Measurements from ENCODE around the gene GAS7. TPM values are rescaled to one million over a fixed set of nuclear protein-coding genes. Genes with fewer than 3 reads are reported as not detected.
A peak's percentile ranks its signal among the peaks of the same experiment; 100 is the strongest.

The GAS7 gene
- total and polyA plus RNA-seq, 10 of the 15 experiments (the other 5 are each of a cell fraction or from before 2014, with no cell fraction given), result 2.3 to 53.4 (median 24.0) TPM

DNA sequence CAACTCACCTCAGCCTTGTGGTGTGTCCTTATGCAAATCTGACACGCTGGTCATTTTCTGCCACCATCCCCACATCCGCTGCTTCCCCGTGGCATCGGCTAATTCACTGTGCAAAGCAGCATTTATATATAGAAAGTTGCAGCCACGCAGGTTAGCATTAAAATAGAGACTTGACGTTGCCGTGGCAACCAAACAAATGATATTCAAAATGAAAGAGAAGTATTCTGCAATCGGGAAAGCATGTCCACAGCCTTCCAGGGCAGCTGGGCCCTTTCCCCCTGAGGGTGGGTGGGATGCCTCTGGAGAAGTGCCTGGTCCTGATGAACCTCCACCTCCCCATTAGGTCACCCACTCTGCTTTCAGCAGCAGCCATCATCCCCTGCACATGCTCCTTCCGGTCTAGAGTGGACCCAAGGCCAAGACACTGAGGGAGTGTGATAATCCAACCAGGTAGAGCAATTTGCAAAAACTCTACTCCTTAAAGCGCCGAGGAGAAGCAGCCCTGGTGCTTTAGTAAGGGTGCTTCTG is 138.7 kb downstream of the GAS7 start:
- H3K4me1 ChIP-seq (ENCODE audit: control insufficient read depth, insufficient read depth, low read length), result peaks cover 51% of the 10 kb centered on the region
- peak; percentile 90 for ATAC-seq
- BruUV-seq (replicated peaks), result no TSS peak
- no peaks in the 10 kb centered on the region for H3K27me3 ChIP-seq (replicated peaks in 1 of 2; ENCODE audit: control insufficient read depth in 2 of 2, insufficient read depth in 2 of 2, low read length in 1 of 2)
- 12% methylated on average over 11 of the region's 11 CpGs for WGBS (ENCODE audit: insufficient coverage, insufficient replicate concordance, low lambda C conversion rate, missing lambda C conversion rate)
- POLR2A ChIA-PET, result no interaction called here
- no peak overlapping the region for H3K9ac ChIP-seq (ENCODE audit: control insufficient read depth, insufficient read depth, low read length)
- no peaks in the 10 kb centered on the region; the same call in 2 of the 3 replicates for H3K9me3 ChIP-seq (replicated peaks; ENCODE audit: control insufficient read depth, insufficient read depth, low read length)
- intact Hi-C loops (cut with micrococcal nuclease; ENCODE audit: unreplicated experiment) (loop anchor here (2.0 kb wide), 1 partner anchor 19 kb away; no protein-coding TSS in a partner anchor), in situ Hi-C loops (cut with MboI) (no loop called here)
- peak overlapping the region; percentile 49 for H3K4me2 ChIP-seq (ENCODE audit: control insufficient read depth, insufficient read depth)
- peak; percentile 95 for DNase-seq (ENCODE audit: low read depth, low spot score)
- peak; percentile 88 for FAIRE-seq
- peak overlapping the region; percentile 10; the same call in 1 of the 2 replicates for H2AFZ ChIP-seq (ENCODE audit: control insufficient read depth, low read depth, low read length)
- SMC1A ChIA-PET (ENCODE audit: uncharacterized antibody, unreplicated experiment), result interaction anchor here (0.8 kb wide), 1 partner anchor 13 kb away, joined by 4 read pairs; no protein-coding TSS in a partner anchor
- no peaks in the 10 kb centered on the region for H3K79me2 ChIP-seq (ENCODE audit: control insufficient read depth, insufficient read depth, low read length)
- H3K27ac ChIP-seq (ENCODE audit: control insufficient read depth, insufficient read depth), result peak overlapping the region; percentile 18; the same call in 1 of the 2 replicates
- no peak overlapping the region for H3K4me3 ChIP-seq
- no peaks in the 10 kb centered on the region for H3K36me3 ChIP-seq (ENCODE audit: control insufficient read depth in 2 of 2, insufficient read depth in 2 of 2, low read length in 1 of 2)
- RAD21 ChIA-PET (ENCODE audit: unreplicated experiment), result no interaction called here
- H4K20me1 ChIP-seq (ENCODE audit: control insufficient read depth, insufficient read depth), result no peaks in the 10 kb centered on the region
- CTCF ChIA-PET, result no interaction called here
- TF ChIP-seq CREM (IDR thresholded peaks at IDR 0.05; ENCODE audit: low read depth) (peak; percentile 30; the same call in 1 of the 2 replicates), FOXK2 (IDR thresholded peaks at IDR 0.05) (no peak), JUND (IDR thresholded peaks at IDR 0.05; ENCODE audit: low read depth, low read length) (no peak), RFX5 (IDR thresholded peaks at IDR 0.05; ENCODE audit: low read depth, low read length) (no peak), NFYB (IDR thresholded peaks at IDR 0.05; ENCODE audit: insufficient read depth, low read depth, low read length) (no peak), ATF7 (IDR thresholded peaks at IDR 0.05; ENCODE audit: low read depth) (peak; percentile 45), KDM1A (IDR thresholded peaks at IDR 0.05; ENCODE audit: borderline replicate concordance) (no peak), CHD2 (IDR thresholded peaks at IDR 0.05; ENCODE audit: borderline replicate concordance, low read depth, low read length) (peak; percentile 41; the same call in 1 of the 2 replicates), MXI1 (IDR thresholded peaks at IDR 0.05; ENCODE audit: low read depth, low read length) (0 out of 2 replicates have a peak, but pooled peaks have one; percentile 30), SRF (IDR thresholded peaks at IDR 0.05; ENCODE audit: low read depth in 2 of 2, low read length in 2 of 2) (no peak), PML (IDR thresholded peaks at IDR 0.05; ENCODE audit: low read length) (no peak), YY1 (IDR thresholded peaks at IDR 0.05; ENCODE audit: low read depth, low read length) (no peak), POLR2AphosphoS2 (IDR thresholded peaks at IDR 0.05; ENCODE audit: low read depth, low read length) (no peak), POLR2AphosphoS5 (IDR thresholded peaks at IDR 0.05; ENCODE audit: low read length) (0 out of 2 replicates have a peak, but pooled peaks have one; percentile 7), ZNF24 (IDR thresholded peaks at IDR 0.05) (no peak)
- TF ChIP-seq, protein P1, sequence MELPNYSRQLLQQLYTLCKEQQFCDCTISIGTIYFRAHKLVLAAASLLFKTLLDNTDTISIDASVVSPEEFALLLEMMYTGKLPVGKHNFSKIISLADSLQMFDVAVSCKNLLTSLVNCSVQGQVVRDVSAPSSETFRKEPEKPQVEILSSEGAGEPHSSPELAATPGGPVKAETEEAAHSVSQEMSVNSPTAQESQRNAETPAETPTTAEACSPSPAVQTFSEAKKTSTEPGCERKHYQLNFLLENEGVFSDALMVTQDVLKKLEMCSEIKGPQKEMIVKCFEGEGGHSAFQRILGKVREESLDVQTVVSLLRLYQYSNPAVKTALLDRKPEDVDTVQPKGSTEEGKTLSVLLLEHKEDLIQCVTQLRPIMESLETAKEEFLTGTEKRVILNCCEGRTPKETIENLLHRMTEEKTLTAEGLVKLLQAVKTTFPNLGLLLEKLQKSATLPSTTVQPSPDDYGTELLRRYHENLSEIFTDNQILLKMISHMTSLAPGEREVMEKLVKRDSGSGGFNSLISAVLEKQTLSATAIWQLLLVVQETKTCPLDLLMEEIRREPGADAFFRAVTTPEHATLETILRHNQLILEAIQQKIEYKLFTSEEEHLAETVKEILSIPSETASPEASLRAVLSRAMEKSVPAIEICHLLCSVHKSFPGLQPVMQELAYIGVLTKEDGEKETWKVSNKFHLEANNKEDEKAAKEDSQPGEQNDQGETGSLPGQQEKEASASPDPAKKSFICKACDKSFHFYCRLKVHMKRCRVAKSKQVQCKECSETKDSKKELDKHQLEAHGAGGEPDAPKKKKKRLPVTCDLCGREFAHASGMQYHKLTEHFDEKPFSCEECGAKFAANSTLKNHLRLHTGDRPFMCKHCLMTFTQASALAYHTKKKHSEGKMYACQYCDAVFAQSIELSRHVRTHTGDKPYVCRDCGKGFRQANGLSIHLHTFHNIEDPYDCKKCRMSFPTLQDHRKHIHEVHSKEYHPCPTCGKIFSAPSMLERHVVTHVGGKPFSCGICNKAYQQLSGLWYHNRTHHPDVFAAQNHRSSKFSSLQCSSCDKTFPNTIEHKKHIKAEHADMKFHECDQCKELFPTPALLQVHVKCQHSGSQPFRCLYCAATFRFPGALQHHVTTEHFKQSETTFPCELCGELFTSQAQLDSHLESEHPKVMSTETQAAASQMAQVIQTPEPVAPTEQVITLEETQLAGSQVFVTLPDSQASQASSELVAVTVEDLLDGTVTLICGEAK (IDR thresholded peaks at IDR 0.05; ENCODE audit: borderline replicate concordance), result no peak
- TF ChIP-seq, protein P2, sequence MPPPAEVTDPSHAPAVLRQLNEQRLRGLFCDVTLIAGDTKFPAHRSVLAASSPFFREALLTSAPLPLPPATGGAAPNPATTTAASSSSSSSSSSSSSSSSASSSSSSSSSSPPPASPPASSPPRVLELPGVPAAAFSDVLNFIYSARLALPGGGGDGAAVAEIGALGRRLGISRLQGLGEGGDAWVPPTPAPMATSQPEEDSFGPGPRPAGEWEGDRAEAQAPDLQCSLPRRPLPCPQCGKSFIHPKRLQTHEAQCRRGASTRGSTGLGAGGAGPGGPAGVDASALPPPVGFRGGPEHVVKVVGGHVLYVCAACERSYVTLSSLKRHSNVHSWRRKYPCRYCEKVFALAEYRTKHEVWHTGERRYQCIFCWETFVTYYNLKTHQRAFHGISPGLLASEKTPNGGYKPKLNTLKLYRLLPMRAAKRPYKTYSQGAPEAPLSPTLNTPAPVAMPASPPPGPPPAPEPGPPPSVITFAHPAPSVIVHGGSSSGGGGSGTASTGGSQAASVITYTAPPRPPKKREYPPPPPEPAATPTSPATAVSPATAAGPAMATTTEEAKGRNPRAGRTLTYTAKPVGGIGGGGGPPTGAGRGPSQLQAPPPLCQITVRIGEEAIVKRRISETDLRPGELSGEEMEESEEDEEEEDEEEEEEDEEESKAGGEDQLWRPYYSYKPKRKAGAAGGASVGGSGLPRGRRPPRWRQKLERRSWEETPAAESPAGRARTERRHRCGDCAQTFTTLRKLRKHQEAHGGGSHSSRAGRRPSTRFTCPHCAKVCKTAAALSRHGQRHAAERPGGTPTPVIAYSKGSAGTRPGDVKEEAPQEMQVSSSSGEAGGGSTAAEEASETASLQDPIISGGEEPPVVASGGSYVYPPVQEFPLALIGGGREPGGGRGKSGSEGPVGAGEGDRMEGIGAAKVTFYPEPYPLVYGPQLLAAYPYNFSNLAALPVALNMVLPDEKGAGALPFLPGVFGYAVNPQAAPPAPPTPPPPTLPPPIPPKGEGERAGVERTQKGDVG (CRISPR knock-in tag; IDR thresholded peaks at IDR 0.05), result no peak
